ENCODE measurements around the gene PITPNC1. TPM values are rescaled to one million over a fixed set of nuclear protein-coding genes. Genes with fewer than 3 reads are reported as not detected.

Gene PITPNC1
- polyA plus RNA-seq, 1 experiment: 9.1 TPM

DNA sequence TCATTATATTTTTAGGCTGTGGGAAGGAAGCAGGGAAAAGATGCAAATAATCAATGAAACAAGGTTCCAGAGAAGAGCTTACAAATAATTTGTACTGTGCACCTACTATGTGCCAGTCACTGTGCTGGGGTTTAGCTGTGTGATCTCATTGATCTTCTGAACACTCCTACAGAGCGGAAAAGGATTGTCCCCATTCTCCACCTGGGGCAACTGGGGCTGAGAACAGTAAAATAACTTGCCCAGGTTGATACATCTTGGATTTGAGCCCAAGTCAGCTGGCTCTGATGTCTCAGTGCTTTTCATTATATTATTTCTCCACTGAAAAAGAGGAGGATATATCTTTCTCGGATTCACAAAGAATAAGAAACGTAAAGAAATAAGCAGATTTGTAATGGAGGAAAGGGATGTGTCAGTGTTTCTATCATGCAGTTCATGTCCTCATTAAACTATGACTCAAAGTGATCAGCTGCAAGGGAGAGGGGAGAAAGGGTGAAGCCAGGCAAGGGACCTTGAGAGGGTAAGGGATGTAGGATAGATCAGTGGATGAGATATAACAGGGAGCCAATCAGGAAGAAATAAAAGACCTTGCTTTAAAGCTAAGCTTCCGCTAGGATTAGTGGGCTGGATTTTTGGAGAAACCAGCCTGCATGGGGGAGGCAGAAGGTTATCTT is 197.0 kb downstream of the PITPNC1 start:
- TF ChIP-seq, protein P1, sequence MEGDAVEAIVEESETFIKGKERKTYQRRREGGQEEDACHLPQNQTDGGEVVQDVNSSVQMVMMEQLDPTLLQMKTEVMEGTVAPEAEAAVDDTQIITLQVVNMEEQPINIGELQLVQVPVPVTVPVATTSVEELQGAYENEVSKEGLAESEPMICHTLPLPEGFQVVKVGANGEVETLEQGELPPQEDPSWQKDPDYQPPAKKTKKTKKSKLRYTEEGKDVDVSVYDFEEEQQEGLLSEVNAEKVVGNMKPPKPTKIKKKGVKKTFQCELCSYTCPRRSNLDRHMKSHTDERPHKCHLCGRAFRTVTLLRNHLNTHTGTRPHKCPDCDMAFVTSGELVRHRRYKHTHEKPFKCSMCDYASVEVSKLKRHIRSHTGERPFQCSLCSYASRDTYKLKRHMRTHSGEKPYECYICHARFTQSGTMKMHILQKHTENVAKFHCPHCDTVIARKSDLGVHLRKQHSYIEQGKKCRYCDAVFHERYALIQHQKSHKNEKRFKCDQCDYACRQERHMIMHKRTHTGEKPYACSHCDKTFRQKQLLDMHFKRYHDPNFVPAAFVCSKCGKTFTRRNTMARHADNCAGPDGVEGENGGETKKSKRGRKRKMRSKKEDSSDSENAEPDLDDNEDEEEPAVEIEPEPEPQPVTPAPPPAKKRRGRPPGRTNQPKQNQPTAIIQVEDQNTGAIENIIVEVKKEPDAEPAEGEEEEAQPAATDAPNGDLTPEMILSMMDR (IDR thresholded peaks at IDR 0.05; ENCODE audit: low read depth, low read length): no peak
- H3K4me3 ChIP-seq (ENCODE audit: low read depth, low read length): no peak overlapping the region
- ChIA-PET CTCF (no interaction called here), POLR2A (no interaction called here)
- H3K27me3 ChIP-seq (ENCODE audit: control insufficient read depth, insufficient read depth, low read length): no peaks in the 10 kb centered on the region
- DNase-seq (ENCODE audit: low read depth, low spot score): no peak
- no peak overlapping the region for H3K27ac ChIP-seq (ENCODE audit: low read depth, low read length)
- H3K9me3 ChIP-seq (ENCODE audit: control insufficient read depth, insufficient read depth, low read length): no peaks in the 10 kb centered on the region

DNA sequence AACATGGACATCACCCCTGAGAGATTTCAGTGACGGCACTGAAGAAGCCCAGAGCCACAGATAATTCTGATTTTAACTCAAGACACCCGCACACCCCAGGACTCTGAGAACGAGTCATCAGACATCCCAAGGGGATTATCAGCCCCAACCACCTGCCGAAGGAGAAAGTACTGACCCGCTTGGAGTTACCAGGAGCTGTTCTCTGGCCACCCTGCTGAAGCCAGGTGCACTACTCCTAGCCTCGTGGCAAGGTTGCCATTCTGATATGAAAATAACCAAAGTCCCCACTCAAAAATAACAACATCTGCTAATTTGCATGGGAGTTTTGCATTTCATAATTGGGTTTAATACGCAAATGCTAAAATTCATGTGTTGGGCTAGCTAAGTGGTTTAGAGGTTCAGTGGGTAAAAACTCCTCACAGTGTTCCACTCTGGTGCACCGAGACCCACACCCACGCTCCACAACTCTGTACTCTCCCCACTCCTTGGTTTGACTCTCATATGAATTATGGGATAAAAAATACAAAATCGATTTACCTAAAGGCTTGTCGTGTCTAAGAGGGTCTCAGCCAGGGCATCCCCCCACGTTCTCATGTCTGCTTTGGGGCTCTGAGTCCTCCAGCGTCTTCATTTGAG is 197.7 kb downstream of the PITPNC1 start:
- DNase-seq (ENCODE audit: low read depth, low spot score): no peak
- ChIA-PET CTCF (no interaction called here), POLR2A (no interaction called here)
- Histone ChIP-seq H3K4me3 (ENCODE audit: low read depth, low read length) (no peak overlapping the region), H3K27me3 (ENCODE audit: control insufficient read depth, insufficient read depth, low read length) (no peaks in the 10 kb centered on the region), H3K27ac (ENCODE audit: low read depth, low read length) (no peak overlapping the region), H3K9me3 (ENCODE audit: control insufficient read depth, insufficient read depth, low read length) (no peaks in the 10 kb centered on the region)
- TF ChIP-seq, protein P1 (IDR thresholded peaks at IDR 0.05; ENCODE audit: low read depth, low read length): no peak

DNA sequence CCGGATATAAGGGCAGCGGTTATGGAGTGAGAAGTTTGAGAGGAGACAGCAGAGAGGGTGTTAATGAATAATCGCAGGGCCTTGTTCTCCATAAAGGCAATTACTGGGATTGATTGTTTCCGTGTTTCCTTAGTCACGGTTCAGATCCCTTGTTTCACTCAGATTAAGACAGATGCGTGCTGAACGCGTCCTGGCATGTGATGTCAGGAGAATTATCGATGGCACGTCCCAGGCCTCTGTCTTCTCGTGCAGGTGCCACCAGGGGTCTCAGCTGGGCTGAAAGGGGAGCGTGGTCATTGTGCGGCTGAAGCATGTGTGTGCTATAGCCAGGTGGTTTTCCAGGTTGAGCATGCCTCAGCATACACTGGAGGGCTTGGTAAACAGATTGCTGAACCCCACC is 198.2 kb downstream of the PITPNC1 start:
- ChIA-PET CTCF (no interaction called here), POLR2A (no interaction called here)
- H3K27me3 ChIP-seq (ENCODE audit: control insufficient read depth, insufficient read depth, low read length): no peaks in the 10 kb centered on the region
- DNase-seq (ENCODE audit: low read depth, low spot score): no peak
- H3K27ac ChIP-seq (ENCODE audit: low read depth, low read length): no peak overlapping the region
- TF ChIP-seq, protein P1 (IDR thresholded peaks at IDR 0.05; ENCODE audit: low read depth, low read length): no peak
- H3K9me3 ChIP-seq (ENCODE audit: control insufficient read depth, insufficient read depth, low read length): no peaks in the 10 kb centered on the region
- H3K4me3 ChIP-seq (ENCODE audit: low read depth, low read length): no peak overlapping the region

DNA sequence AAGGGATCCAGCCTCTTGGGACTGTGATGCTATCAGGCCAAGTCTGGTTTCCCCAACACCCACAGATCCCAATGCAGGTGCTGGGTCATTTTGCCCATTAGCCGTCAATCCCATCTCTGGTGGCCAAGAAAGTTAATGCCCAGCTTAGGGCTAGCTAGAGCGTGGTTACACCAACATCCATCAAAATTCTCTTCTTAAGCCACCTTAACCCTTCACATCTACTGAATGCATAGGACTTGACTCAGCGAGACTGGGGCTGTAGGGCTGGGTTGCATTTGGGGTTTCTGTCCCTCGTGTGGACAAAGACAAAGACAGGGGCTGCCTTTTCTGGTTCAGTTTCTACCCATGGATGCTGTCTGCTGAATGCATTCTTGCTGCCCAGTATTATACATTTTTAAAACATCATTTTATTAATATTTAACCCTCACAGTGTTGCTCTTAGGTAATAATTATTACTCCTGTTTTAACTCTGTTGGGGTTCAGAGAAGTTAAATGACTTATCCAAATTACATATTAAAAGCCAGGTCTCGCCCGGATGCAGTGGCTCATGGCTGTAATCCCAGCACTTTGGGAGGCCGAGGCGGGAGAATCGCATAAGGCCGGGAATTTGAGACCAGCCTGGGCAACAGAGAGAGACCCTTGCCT is 199.5 kb downstream of the PITPNC1 start:
- no peak for DNase-seq (ENCODE audit: low read depth, low spot score)

More for the DNA sequence above, 199.5 kb downstream of the PITPNC1 start:
- Histone ChIP-seq H3K4me3 (ENCODE audit: low read depth, low read length) (no peak overlapping the region), H3K9me3 (ENCODE audit: control insufficient read depth, insufficient read depth, low read length) (no peaks in the 10 kb centered on the region), H3K27me3 (ENCODE audit: control insufficient read depth, insufficient read depth, low read length) (no peaks in the 10 kb centered on the region), H3K27ac (ENCODE audit: low read depth, low read length) (no peak overlapping the region)
- ChIA-PET POLR2A (no interaction called here), CTCF (no interaction called here)
- TF ChIP-seq, protein P1 (IDR thresholded peaks at IDR 0.05; ENCODE audit: low read depth, low read length): no peak
